K562 (cell line): ENCODE results near the gene GFM2. TPM values are rescaled to one million over a fixed set of nuclear protein-coding genes. Genes with fewer than 3 reads are reported as not detected.

Experiments used
- BRF1 ChIP-seq: IDR thresholded peaks from 3 replicates; pipeline ENCODE4 v1.6.1; 2011; ENCODE audit warnings: borderline replicate concordance, mild to moderate bottlenecking; ENCODE audit not compliant: insufficient read length; ENCODE audit errors: extremely low read depth
- DACH1 ChIP-seq: fragments of 450-650 bp; IDR thresholded peaks from 2 replicates; pipeline ENCODE4 v1.6.1; 2018; ENCODE audit not compliant: partially characterized antibody
- DLX4 ChIP-seq: fragments of 250-450 bp; sonication (Bioruptor Pico); IDR thresholded peaks from 2 replicates; pipeline ENCODE4 v1.6.1; 2021; ENCODE audit warnings: mild to moderate bottlenecking
- GABPB1 ChIP-seq: sonication (generic); formaldehyde crosslinking; IDR thresholded peaks from 2 replicates; pipeline ENCODE4 v1.8.0; 2022; ENCODE audit warnings: mild to moderate bottlenecking, missing genetic modification reagents
- IFI16 ChIP-seq: fragments of 250-450 bp; sonication (Bioruptor Pico); IDR thresholded peaks from 2 replicates; pipeline ENCODE4 v2.1.2; 2022; ENCODE audit warnings: mild to moderate bottlenecking, inconsistent platforms
- KLF6 ChIP-seq: fragments of 250-450 bp; sonication (Bioruptor Pico); IDR thresholded peaks from 2 replicates; pipeline ENCODE4 v1.4.0; 2020; ENCODE audit warnings: mild to moderate bottlenecking, moderate library complexity, borderline replicate concordance
- MEF2D ChIP-seq: conservative IDR thresholded peaks from 2 replicates; pipeline ENCODE4 v1.6.1; 2016; ENCODE audit warnings: low read depth, missing genetic modification characterization, missing compliant biosample characterization
- NR2F6 ChIP-seq: fragments of 450-650 bp; formaldehyde crosslinking; IDR thresholded peaks from 2 replicates; pipeline ENCODE4 v1.4.0; 2020; ENCODE audit warnings: mild to moderate bottlenecking
- PHF21A ChIP-seq: fragments of 450-650 bp; IDR thresholded peaks from 2 replicates; pipeline ENCODE4 v1.6.1; 2017; ENCODE audit warnings: low read depth, borderline replicate concordance
- POLR2AphosphoS5 ChIP-seq: IDR thresholded peaks from 2 replicates; pipeline ENCODE4 v1.6.1; 2011; ENCODE audit warnings: mild to moderate bottlenecking, low read depth, low read length, moderate library complexity; ENCODE audit not compliant: control insufficient read depth, insufficient read depth
- POLR2G ChIP-seq: fragments of 200-400 bp; formaldehyde crosslinking; IDR thresholded peaks from 2 replicates; pipeline ENCODE4 v1.6.1; 2017; ENCODE audit warnings: low read depth, mild to moderate bottlenecking, antibody characterized with exemption, low read length, moderate library complexity
- RBFOX2 ChIP-seq: fragments of 200-400 bp; formaldehyde crosslinking; IDR thresholded peaks from 2 replicates; pipeline ENCODE4 v1.6.1; 2017; ENCODE audit warnings: low read depth, mild to moderate bottlenecking, low read length, moderate library complexity
- RBM14 ChIP-seq: fragments of 200-400 bp; formaldehyde crosslinking; IDR thresholded peaks from 2 replicates; pipeline ENCODE4 v1.6.1; 2018; ENCODE audit warnings: low read depth, mild to moderate bottlenecking, low read length, moderate library complexity, borderline replicate concordance; ENCODE audit not compliant: insufficient read depth
- U2AF1 ChIP-seq: fragments of 200-400 bp; formaldehyde crosslinking; optimal IDR thresholded peaks from 2 replicates; pipeline ENCODE3; 2017; ENCODE audit warnings: mild to moderate bottlenecking, low read depth, low read length, moderate library complexity
- ZFP36 ChIP-seq: fragments of 150-350 bp; IDR thresholded peaks from 2 replicates; pipeline ENCODE4 v1.6.1; 2018; ENCODE audit warnings: low read length, low read depth; ENCODE audit not compliant: partially characterized antibody
- ZNF133 ChIP-seq: fragments of 250-450 bp; sonication (Bioruptor Pico); IDR thresholded peaks from 2 replicates; pipeline ENCODE4 v1.4.0; 2020; ENCODE audit warnings: mild to moderate bottlenecking
- ZNF232 ChIP-seq: sonication (generic); formaldehyde crosslinking; IDR thresholded peaks from 2 replicates; pipeline ENCODE4 v1.8.0; 2022; ENCODE audit warnings: mild to moderate bottlenecking, missing genetic modification reagents
- ZNF398 ChIP-seq: fragments of 250-450 bp; sonication (Bioruptor Pico); IDR thresholded peaks from 2 replicates; pipeline ENCODE4 v1.8.0; 2021; ENCODE audit warnings: moderate library complexity, mild to moderate bottlenecking, inconsistent platforms
- polyA plus RNA-seq, 8 experiments: library from polyadenylated mRNA; depleted of rRNA in 4 of 8; stranded (reverse) in 5 of 8; unstranded in 3 of 8; fragments of >200 nt; fragmentation: Nextera tagmentation in 2 of 8; fragmentation: Illumina TruSeq in 1 of 8; extraction: Ambion mirVana in 2 of 8; extraction: Trizol in 1 of 8; gene quantifications; 2 replicates each; pipeline versions ENCODE4 v1.2.1 to v1.2.3, GENCODE V29; 2011 to 2014; ENCODE audit warnings: inconsistent platforms in 1 of 8, missing spikeins in 1 of 8
- total RNA-seq, 7 experiments: library from RNA; depleted of rRNA in 6 of 7; stranded (reverse); fragments of >200 nt in 6 of 7; fragmentation: Illumina TruSeq in 2 of 7; extraction: Trizol in 2 of 7; gene quantifications; 2 replicates each; pipeline versions ENCODE4 v1.2.1 to v1.2.3, GENCODE V29; 2011 to 2021; ENCODE audit warnings: low replicate concordance in 1 of 7
- TF ChIP-seq, protein P1 (sequence below): fragments of 450-650 bp; formaldehyde crosslinking; IDR thresholded peaks from 2 replicates; pipeline ENCODE4 v1.4.0; 2020; ENCODE audit warnings: mild to moderate bottlenecking, moderate library complexity
- TF ChIP-seq, protein P2 (sequence below): IDR thresholded peaks from 2 replicates; pipeline ENCODE4 v1.6.1; 2016; ENCODE audit warnings: missing genetic modification characterization, missing compliant biosample characterization
- TF ChIP-seq, protein P3 (sequence below): sonication (generic); formaldehyde crosslinking; IDR thresholded peaks from 2 replicates; pipeline ENCODE4 v1.8.0; 2022; ENCODE audit warnings: missing genetic modification reagents, mild to moderate bottlenecking, moderate library complexity, borderline replicate concordance

Gene GFM2
- total and polyA plus RNA-seq, 9 of the 15 experiments (the other 6 are each of a cell fraction or from before 2014, with no cell fraction given), result 32.8 to 78.2 (median 52.5) TPM

DNA sequence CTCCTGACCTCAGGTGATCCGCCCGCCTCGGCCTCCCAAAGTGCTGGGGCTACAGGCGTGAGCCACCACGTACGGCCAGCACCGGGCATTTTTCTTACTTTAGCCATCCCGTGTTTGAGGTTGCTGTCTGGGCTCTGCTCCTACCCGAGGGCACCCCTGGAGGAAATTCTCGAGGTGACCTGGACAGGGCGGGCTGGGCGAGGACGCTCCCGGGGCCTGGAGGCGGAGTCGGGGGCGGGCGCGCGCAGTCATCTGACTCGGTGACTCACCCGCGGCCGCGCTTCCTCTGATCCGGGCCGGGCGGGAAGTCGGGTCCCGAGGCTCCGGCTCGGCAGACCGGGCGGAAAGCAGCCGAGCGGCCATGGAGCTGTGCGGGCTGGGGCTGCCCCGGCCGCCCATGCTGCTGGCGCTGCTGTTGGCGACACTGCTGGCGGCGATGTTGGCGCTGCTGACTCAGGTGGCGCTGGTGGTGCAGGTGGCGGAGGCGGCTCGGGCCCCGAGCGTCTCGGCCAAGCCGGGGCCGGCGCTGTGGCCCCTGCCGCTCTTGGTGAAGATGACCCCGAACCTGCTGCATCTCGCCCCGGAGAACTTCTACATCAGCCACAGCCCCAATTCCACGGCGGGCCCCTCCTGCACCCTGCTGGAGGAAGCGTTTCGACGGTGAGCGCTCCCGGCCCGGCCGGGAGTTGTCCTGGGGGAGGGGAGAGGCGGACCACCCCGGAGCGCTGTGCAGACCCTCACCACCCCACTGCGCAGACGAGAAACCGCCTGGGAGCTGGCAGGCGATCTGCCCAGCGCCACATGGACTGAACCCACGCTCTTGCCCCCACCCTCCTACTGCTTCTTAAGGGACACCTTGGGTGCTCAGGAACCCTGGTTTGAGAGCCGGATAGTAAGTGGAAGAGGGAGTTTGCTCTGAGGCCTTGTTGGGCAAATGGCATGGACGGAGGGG, 81.7 kb downstream of the GFM2 start, which contains the start of gene HEXB (continued):
- TF ChIP-seq DLX4 (CRISPR knock-in tag), result no peak
- no peak for TF ChIP-seq ZNF232 (CRISPR knock-in tag)
- no peak for TF ChIP-seq DACH1
- no peak for TF ChIP-seq ZFP36
- peak; percentile 95 for TF ChIP-seq RBFOX2
- TF ChIP-seq ZNF133 (CRISPR knock-in tag), result no peak
- no peak for TF ChIP-seq MEF2D (tag)
- TF ChIP-seq BRF1, result no peak
- TF ChIP-seq KLF6 (CRISPR knock-in tag), result no peak
- TF ChIP-seq, protein P1, sequence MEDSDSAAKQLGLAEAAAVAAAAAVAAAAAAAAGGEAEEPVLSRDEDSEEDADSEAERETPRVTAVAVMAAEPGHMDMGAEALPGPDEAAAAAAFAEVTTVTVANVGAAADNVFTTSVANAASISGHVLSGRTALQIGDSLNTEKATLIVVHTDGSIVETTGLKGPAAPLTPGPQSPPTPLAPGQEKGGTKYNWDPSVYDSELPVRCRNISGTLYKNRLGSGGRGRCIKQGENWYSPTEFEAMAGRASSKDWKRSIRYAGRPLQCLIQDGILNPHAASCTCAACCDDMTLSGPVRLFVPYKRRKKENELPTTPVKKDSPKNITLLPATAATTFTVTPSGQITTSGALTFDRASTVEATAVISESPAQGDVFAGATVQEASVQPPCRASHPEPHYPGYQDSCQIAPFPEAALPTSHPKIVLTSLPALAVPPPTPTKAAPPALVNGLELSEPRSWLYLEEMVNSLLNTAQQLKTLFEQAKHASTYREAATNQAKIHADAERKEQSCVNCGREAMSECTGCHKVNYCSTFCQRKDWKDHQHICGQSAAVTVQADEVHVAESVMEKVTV, result no peak
- peak; percentile 69 for TF ChIP-seq POLR2AphosphoS5
- TF ChIP-seq GABPB1, result peak; percentile 71
- peak; percentile 99 for TF ChIP-seq POLR2G
- TF ChIP-seq ZNF398, result no peak
- TF ChIP-seq U2AF1, result peak; percentile 93
- TF ChIP-seq, protein P2, sequence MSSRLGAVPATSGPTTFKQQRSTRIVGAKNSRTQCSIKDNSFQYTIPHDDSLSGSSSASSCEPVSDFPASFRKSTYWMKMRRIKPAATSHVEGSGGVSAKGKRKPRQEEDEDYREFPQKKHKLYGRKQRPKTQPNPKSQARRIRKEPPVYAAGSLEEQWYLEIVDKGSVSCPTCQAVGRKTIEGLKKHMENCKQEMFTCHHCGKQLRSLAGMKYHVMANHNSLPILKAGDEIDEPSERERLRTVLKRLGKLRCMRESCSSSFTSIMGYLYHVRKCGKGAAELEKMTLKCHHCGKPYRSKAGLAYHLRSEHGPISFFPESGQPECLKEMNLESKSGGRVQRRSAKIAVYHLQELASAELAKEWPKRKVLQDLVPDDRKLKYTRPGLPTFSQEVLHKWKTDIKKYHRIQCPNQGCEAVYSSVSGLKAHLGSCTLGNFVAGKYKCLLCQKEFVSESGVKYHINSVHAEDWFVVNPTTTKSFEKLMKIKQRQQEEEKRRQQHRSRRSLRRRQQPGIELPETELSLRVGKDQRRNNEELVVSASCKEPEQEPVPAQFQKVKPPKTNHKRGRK (tag), result no peak
- TF ChIP-seq, protein P3, sequence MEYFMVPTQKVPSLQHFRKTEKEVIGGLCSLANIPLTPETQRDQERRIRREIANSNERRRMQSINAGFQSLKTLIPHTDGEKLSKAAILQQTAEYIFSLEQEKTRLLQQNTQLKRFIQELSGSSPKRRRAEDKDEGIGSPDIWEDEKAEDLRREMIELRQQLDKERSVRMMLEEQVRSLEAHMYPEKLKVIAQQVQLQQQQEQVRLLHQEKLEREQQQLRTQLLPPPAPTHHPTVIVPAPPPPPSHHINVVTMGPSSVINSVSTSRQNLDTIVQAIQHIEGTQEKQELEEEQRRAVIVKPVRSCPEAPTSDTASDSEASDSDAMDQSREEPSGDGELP, result peak; percentile 87
- TF ChIP-seq NR2F6 (CRISPR knock-in tag), result no peak
- TF ChIP-seq IFI16 (CRISPR knock-in tag), result no peak
- TF ChIP-seq RBM14, result no peak
- TF ChIP-seq PHF21A, result no peak
